ENCODE data around the gene CLDN24. TPM values are rescaled to one million over a fixed set of nuclear protein-coding genes. Genes with fewer than 3 reads are reported as not detected.

Gene CLDN24
- total RNA-seq (2021; ENCODE audit: unreplicated experiment) (not detected), Bru-seq, nascent RNA (not detected), BruChase-seq, experiment 1, labeled RNA remaining after a 2-hour chase (not detected), BruChase-seq, experiment 2, labeled RNA remaining after a 6-hour chase (not detected)
- not detected for polyA plus RNA-seq (2012; ENCODE audit: insufficient read length)
- long read RNA-seq: 0 reads

DNA sequence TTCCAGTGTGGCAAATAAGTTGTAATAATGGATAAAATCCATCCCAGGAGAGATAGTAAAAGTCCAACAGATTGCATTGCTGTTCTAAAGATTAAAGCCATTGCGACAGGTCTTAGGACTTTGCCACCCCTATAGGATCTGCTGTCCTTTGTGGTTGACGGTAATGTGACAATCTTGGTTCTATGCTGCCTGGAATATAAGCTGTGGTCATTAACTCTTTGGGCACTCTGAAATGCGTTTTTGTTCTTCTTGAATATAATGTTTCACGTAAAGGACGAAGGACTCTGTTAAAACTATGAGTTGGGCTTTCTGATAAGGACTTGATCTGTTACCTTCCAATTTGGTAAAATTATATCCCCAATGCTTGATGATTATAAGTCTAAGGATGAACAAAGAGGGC is at the start of gene CLDN24:
CLDN24 (minus strand) TSS at position 101 of the 400 bp plus-strand sequence; CDS start at position 101, 0 bp downstream.
- Histone ChIP-seq H3K36me3 (ENCODE audit: control insufficient read depth, insufficient read depth, low read length) (no peaks in the 10 kb centered on the region), H3K9me3 (ENCODE audit: control insufficient read depth, insufficient read depth, low read depth, low read length) (no peaks in the 10 kb centered on the region), H3K27me3 (ENCODE audit: control insufficient read depth, insufficient read depth, low read length) (no peaks in the 10 kb centered on the region), H3K4me1 (ENCODE audit: control insufficient read depth, insufficient read depth, low read length) (no peaks in the 10 kb centered on the region), H3K4me3 (ENCODE audit: low read depth in 2 of 2, low read length in 2 of 2) (no peak within 1 kb of the TSS), H3K27ac (ENCODE audit: low read length) (no peak within 1 kb of the TSS)
- TSS peak; percentile 15 for BruUV-seq (replicated peaks)
- TF ChIP-seq SIN3A (IDR thresholded peaks at IDR 0.05; ENCODE audit: borderline replicate concordance, insufficient read depth, low read depth, low read length) (no peak), REST (IDR thresholded peaks at IDR 0.05; ENCODE audit: insufficient read depth in 1 of 2, low read depth in 2 of 2, low read length in 1 of 2) (no peak), CTCF (IDR thresholded peaks at IDR 0.05) (no peak), POLR2AphosphoS5 (IDR thresholded peaks at IDR 0.05; ENCODE audit: low read depth, low read length) (no peak), TCF7L2 (IDR thresholded peaks at IDR 0.05; ENCODE audit: low read depth, low read length) (no peak)
- ATAC-seq (no peak), DNase-seq (ENCODE audit: low read depth, low spot score) (no peak)
- ChIA-PET POLR2A (no interaction called here), CTCF (no interaction called here)
- in situ Hi-C loops (cut with HindIII; ENCODE audit: low pct_unique_long_range_greater_than_20kb, low sequenced_read_pairs): no loop called here
- intact Hi-C loops (cut with micrococcal nuclease; ENCODE audit: unreplicated experiment): no loop called here

GRCh38 chr4:183370786-183371185 is 48.6 kb upstream of the CLDN24 start:
- in situ Hi-C loops (cut with HindIII; ENCODE audit: low pct_unique_long_range_greater_than_20kb, low sequenced_read_pairs) (no loop called here), intact Hi-C loops (cut with micrococcal nuclease; ENCODE audit: unreplicated experiment) (no loop called here)
- ChIA-PET POLR2A (no interaction called here), CTCF (no interaction called here)
- ATAC-seq (no peak), DNase-seq (ENCODE audit: low read depth, low spot score) (no peak)
- no TSS peak for BruUV-seq (replicated peaks)
- Histone ChIP-seq H3K4me3 (ENCODE audit: low read depth in 2 of 2, low read length in 2 of 2) (no peak overlapping the region), H3K9me3 (ENCODE audit: control insufficient read depth, insufficient read depth, low read depth, low read length) (no peaks in the 10 kb centered on the region; the same call in 1 of the 2 replicates), H3K27me3 (ENCODE audit: control insufficient read depth, insufficient read depth, low read length) (no peaks in the 10 kb centered on the region), H3K4me1 (ENCODE audit: control insufficient read depth, insufficient read depth, low read length) (no peaks in the 10 kb centered on the region), H3K27ac (ENCODE audit: low read length) (no peak overlapping the region), H3K36me3 (ENCODE audit: control insufficient read depth, insufficient read depth, low read length) (no peaks in the 10 kb centered on the region)
- TF ChIP-seq SIN3A (IDR thresholded peaks at IDR 0.05; ENCODE audit: borderline replicate concordance, insufficient read depth, low read depth, low read length) (no peak), CTCF (IDR thresholded peaks at IDR 0.05) (no peak), POLR2AphosphoS5 (IDR thresholded peaks at IDR 0.05; ENCODE audit: low read depth, low read length) (no peak), TCF7L2 (IDR thresholded peaks at IDR 0.05; ENCODE audit: low read depth, low read length) (no peak), REST (IDR thresholded peaks at IDR 0.05; ENCODE audit: insufficient read depth in 1 of 2, low read depth in 2 of 2, low read length in 1 of 2) (no peak)

Measured in Panc1 (cell line).